Suprapubic skin (tissue), 3 donors: ENCODE data around the gene NANOGP8.

Source experiments
- EP300 ChIP-seq: sonication (generic); formaldehyde crosslinking; IDR thresholded peaks from one replicate; pipeline ENCODE4 v1.6.1; 2017; ENCODE audit warnings: antibody characterized with exemption
- POLR2A ChIP-seq, 2 donors: fragments of 450-650 bp; IDR thresholded peaks; one replicate each; pipeline ENCODE4 v1.6.1; 2017; ENCODE audit warnings: antibody characterized with exemption in 2 of 2, mild to moderate bottlenecking in 2 of 2, moderate library complexity in 2 of 2
- TF ChIP-seq, protein P1 (sequence below), 2 donors: fragments of 200-600 bp in 1 of 2; fragments of 450-650 bp in 1 of 2; sonication (generic) in 1 of 2; IDR thresholded peaks; one replicate each; pipeline ENCODE4 v1.5.1; 2016 to 2019; ENCODE audit warnings: antibody characterized with exemption in 2 of 2, mild to moderate bottlenecking in 1 of 2, moderate library complexity in 1 of 2

DNA sequence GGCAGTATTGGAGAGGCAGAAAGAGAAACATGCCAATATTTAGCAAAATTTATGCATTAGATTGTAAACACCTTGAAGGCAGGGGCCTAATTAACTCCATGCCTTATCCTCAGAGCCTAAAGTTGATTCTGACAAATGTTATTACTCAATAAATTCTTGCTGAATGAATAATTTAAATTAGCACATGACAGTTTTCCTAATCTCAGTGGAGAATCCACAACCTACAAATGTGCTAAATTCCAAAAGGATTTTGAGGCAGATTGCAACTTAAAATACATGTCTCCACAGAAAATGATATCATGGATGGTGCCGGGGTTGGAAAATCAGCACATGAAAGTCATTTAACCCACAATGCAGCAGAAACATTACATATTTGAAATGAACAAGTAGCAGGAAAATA, 41.1 kb upstream of the NANOGP8 start:
- TF ChIP-seq POLR2A (IDR thresholded peaks at IDR 0.05) (no peak), EP300 (no peak)
- TF ChIP-seq, protein P1, sequence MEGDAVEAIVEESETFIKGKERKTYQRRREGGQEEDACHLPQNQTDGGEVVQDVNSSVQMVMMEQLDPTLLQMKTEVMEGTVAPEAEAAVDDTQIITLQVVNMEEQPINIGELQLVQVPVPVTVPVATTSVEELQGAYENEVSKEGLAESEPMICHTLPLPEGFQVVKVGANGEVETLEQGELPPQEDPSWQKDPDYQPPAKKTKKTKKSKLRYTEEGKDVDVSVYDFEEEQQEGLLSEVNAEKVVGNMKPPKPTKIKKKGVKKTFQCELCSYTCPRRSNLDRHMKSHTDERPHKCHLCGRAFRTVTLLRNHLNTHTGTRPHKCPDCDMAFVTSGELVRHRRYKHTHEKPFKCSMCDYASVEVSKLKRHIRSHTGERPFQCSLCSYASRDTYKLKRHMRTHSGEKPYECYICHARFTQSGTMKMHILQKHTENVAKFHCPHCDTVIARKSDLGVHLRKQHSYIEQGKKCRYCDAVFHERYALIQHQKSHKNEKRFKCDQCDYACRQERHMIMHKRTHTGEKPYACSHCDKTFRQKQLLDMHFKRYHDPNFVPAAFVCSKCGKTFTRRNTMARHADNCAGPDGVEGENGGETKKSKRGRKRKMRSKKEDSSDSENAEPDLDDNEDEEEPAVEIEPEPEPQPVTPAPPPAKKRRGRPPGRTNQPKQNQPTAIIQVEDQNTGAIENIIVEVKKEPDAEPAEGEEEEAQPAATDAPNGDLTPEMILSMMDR (IDR thresholded peaks at IDR 0.05): no peak
